MM.1S (cell line): ENCODE results near the gene NOL4L.

Experiments
- DNase-seq: peaks from one replicate; pipeline ENCODE4 v3.0.0-alpha.2; 2015
- H2AFZ ChIP-seq: fragments of 300-600 bp; sonication (generic); 2 replicates; pipeline ENCODE4 v1.6.0; 2016; ENCODE audit warnings: antibody characterized with exemption, low read length
- H3F3A ChIP-seq: fragments of 300-600 bp; sonication (generic); 2 replicates; pipeline ENCODE4 v1.6.1; 2016; ENCODE audit warnings: mild to moderate bottlenecking, antibody characterized with exemption, low read length, moderate library complexity, mixed read lengths; ENCODE audit not compliant: insufficient read depth
- H3K27ac ChIP-seq: fragments of 300-600 bp; sonication (generic); 2 replicates; pipeline ENCODE4 v1.5.1; 2016; ENCODE audit warnings: mild to moderate bottlenecking, low read length
- H3K27me3 ChIP-seq: fragments of 300-600 bp; sonication (generic); replicated peaks from 2 replicates; pipeline ENCODE4 v1.6.0; 2016; ENCODE audit warnings: low read length; ENCODE audit not compliant: insufficient read depth
- H3K36me3 ChIP-seq: fragments of 300-600 bp; sonication (generic); replicated peaks from 2 replicates; pipeline ENCODE4 v1.6.1; 2016; ENCODE audit warnings: mild to moderate bottlenecking, low read length, mixed read lengths; ENCODE audit not compliant: insufficient read depth
- H3K4me1 ChIP-seq: fragments of 300-600 bp; sonication (generic); 2 replicates; pipeline ENCODE4 v1.6.1; 2016; ENCODE audit warnings: low read length, mixed read lengths
- H3K4me2 ChIP-seq: fragments of 300-600 bp; sonication (generic); 2 replicates; pipeline ENCODE4 v1.6.0; 2016; ENCODE audit warnings: low read depth, low read length
- H3K4me3 ChIP-seq: fragments of 300-600 bp; sonication (generic); 2 replicates; pipeline ENCODE4 v1.5.1; 2016; ENCODE audit warnings: low read length, mixed read lengths
- H3K79me2 ChIP-seq: fragments of 300-600 bp; sonication (generic); 2 replicates; pipeline ENCODE4 v1.6.1; 2016; ENCODE audit warnings: mixed run types, low read length, mixed read lengths
- H3K9ac ChIP-seq: fragments of 300-600 bp; sonication (generic); 2 replicates; pipeline ENCODE4 v1.6.1; 2016; ENCODE audit warnings: low read length, mixed read lengths
- H3K9me2 ChIP-seq: fragments of 300-600 bp; sonication (generic); replicated peaks from 2 replicates; pipeline ENCODE4 v1.6.1; 2016; ENCODE audit warnings: mild to moderate bottlenecking, low read length, mixed read lengths; ENCODE audit not compliant: insufficient read depth
- H3K9me3 ChIP-seq: fragments of 300-600 bp; sonication (generic); replicated peaks from 2 replicates; pipeline ENCODE4 v1.6.1; 2016; ENCODE audit warnings: mild to moderate bottlenecking, low read length, mixed read lengths; ENCODE audit not compliant: insufficient read depth
- H4K20me1 ChIP-seq: fragments of 300-600 bp; sonication (generic); 2 replicates; pipeline ENCODE4 v1.6.1; 2016; ENCODE audit warnings: mild to moderate bottlenecking, low read length, moderate library complexity, mixed read lengths; ENCODE audit not compliant: insufficient read depth
- CTCF ChIP-seq: fragments of 300-600 bp; sonication (generic); IDR thresholded peaks from 2 replicates; pipeline ENCODE4 v1.5.1; 2016; ENCODE audit warnings: antibody characterized with exemption, low read length, mixed read lengths
- EZH2 ChIP-seq: fragments of 300-600 bp; sonication (generic); optimal IDR thresholded peaks from 2 replicates; pipeline ENCODE3; 2017; ENCODE audit warnings: low read depth, mild to moderate bottlenecking, antibody characterized with exemption, low read length, mixed read lengths
- EZH2phosphoT487 ChIP-seq: fragments of 300-600 bp; sonication (generic); IDR thresholded peaks from 2 replicates; pipeline ENCODE4 v1.6.1; 2018; ENCODE audit warnings: antibody characterized with exemption, low read length

NOL4L gene

GRCh38 chr20:32474009-32474716 is 111.0 kb downstream of the NOL4L start:
- no peak overlapping the region for H3K4me3 ChIP-seq
- H3K36me3 ChIP-seq, result no peaks in the 10 kb centered on the region
- H3K79me2 ChIP-seq, result no peaks in the 10 kb centered on the region
- H3K9ac ChIP-seq, result no peak overlapping the region
- no peaks in the 10 kb centered on the region for H3K4me1 ChIP-seq
- DNase-seq, result no peak
- no peak overlapping the region for H3K27ac ChIP-seq
- no peaks in the 10 kb centered on the region for H4K20me1 ChIP-seq
- no peak overlapping the region for H3K4me2 ChIP-seq
- H3F3A ChIP-seq, result no peaks in the 10 kb centered on the region
- H3K9me2 ChIP-seq, result no peaks in the 10 kb centered on the region
- no peak overlapping the region for H2AFZ ChIP-seq
- H3K9me3 ChIP-seq, result no peaks in the 10 kb centered on the region
- no peaks in the 10 kb centered on the region for H3K27me3 ChIP-seq
- TF ChIP-seq EZH2 (no peak), CTCF (no peak), EZH2phosphoT487 (no peak)

DNA sequence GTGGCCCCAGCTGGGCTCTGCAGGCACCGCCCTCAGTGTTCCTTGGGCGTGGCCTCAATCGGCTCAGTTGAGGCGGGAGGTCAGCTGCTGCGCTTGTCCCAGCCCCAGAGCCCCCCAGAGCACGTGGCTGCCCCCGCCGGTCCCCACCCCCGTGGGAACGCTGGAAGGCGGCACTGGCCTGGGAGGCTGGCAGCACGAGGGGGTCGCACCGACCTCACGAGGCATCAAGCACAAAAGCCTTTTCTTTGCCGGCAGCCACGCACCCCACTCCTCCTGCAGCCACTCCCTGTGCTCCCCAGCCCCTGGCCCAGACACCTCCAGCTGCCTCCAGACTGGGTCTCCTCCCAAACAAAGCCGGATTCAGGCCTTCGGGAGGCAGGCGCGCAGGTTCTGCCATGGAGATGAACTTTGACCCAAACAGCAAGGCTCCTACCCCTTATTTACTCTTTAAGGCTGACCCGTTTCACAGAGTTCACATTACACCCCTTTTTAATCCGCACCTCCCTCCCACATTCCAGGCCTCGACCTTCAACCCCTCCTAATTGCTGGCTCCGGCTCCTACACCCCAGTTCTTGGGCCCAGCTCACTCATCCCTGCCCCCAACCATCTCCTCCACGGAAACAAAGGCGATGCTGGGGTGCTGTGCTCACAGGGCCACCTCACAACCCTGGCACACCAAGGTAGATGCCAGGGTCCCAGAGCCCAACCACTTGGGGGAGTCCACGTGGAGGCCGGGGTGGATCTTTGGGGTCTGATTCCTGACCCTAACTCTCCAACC is 111.7 kb downstream of the NOL4L start:
- no peaks in the 10 kb centered on the region for H4K20me1 ChIP-seq

DNA sequence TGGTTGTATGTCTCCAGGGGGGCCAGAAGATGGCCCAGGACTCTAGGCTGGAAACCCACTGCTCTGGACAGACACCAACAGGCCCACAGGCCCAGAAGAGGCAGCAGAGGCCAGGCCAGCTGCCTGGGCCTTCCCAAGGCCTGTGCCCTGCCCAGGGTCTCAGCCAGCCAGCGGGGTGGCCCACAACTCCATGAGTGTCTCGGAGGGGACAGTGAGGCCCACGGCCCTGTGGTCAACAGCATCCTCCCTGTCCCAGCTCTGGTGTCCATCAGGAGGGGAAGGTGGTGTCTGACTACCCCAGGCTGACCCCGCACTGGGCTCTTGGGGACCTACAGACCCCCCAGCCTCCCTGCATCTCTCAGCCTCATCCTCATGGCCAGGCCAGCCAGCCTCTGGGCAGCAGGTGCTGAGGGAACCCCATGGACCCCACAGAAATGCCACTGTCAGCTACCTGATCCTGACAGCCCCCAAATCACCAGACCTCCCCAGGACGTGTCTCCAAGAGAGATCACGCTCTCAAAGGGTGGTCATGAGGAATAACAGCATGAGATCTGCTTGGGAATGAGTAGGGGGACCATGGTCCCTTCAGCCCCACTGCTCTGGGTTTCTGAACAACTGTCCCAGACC is 112.4 kb downstream of the NOL4L start:
- H3K36me3 ChIP-seq, result no peaks in the 10 kb centered on the region
- H3K9me2 ChIP-seq, result no peaks in the 10 kb centered on the region
- H3K4me2 ChIP-seq, result no peak overlapping the region
- no peaks in the 10 kb centered on the region for H4K20me1 ChIP-seq
- no peaks in the 10 kb centered on the region for H3K4me1 ChIP-seq
- no peak overlapping the region for H2AFZ ChIP-seq
- no peak overlapping the region for H3K4me3 ChIP-seq
- no peak overlapping the region for H3K27ac ChIP-seq
- no peaks in the 10 kb centered on the region for H3K9me3 ChIP-seq
- H3K79me2 ChIP-seq, result no peaks in the 10 kb centered on the region
- no peak for DNase-seq
- no peak overlapping the region for H3K9ac ChIP-seq
- H3F3A ChIP-seq, result no peaks in the 10 kb centered on the region
- H3K27me3 ChIP-seq, result no peaks in the 10 kb centered on the region
- TF ChIP-seq CTCF (no peak), EZH2phosphoT487 (no peak), EZH2 (no peak)

More for the DNA sequence above, 111.7 kb downstream of the NOL4L start:
- H2AFZ ChIP-seq, result no peak overlapping the region
- no peak for TF ChIP-seq EZH2phosphoT487
- H3K79me2 ChIP-seq, result no peaks in the 10 kb centered on the region
- no peaks in the 10 kb centered on the region for H3K9me3 ChIP-seq
- H3K27me3 ChIP-seq, result no peaks in the 10 kb centered on the region
- no peaks in the 10 kb centered on the region for H3K4me1 ChIP-seq
- no peak overlapping the region for H3K4me3 ChIP-seq
- H3K36me3 ChIP-seq, result no peaks in the 10 kb centered on the region
- DNase-seq, result no peak
- no peaks in the 10 kb centered on the region for H3K9me2 ChIP-seq
- H3F3A ChIP-seq, result no peaks in the 10 kb centered on the region
- no peak overlapping the region for H3K9ac ChIP-seq
- no peak overlapping the region for H3K27ac ChIP-seq
- H3K4me2 ChIP-seq, result no peak overlapping the region
